NT2/D1 (cell line): Measurements from ENCODE around the gene CHADL.

ENCODE experiments used
- SUZ12 ChIP-seq: IDR thresholded peaks from 2 replicates; pipeline ENCODE4 v1.6.1; 2011; ENCODE audit not compliant: insufficient read length, insufficient read depth; ENCODE audit errors: extremely low read depth
- YY1 ChIP-seq: IDR thresholded peaks from 2 replicates; pipeline ENCODE4 v1.6.1; 2011; ENCODE audit not compliant: insufficient read length, insufficient read depth
- ZNF274 ChIP-seq: IDR thresholded peaks from 2 replicates; pipeline ENCODE4 v1.6.1; 2011; ENCODE audit warnings: mild to moderate bottlenecking, low read depth, low read length

GRCh38 chr22:41229730-41230400 is 10.9 kb downstream of the CHADL start:
- no peak for TF ChIP-seq YY1
- TF ChIP-seq ZNF274: no peak
- TF ChIP-seq SUZ12: no peak
